Measurements from ENCODE around the gene PTCD3.

GRCh38 chr2:86070868-86071267, 35.2 kb upstream of the PTCD3 start:
- no peak for TF ChIP-seq CTCF (IDR thresholded peaks at IDR 0.05)
- no peak for TF ChIP-seq POLR2A (IDR thresholded peaks at IDR 0.05)
- TF ChIP-seq EP300 (IDR thresholded peaks at IDR 0.05) = no peak
